HG02973 (cell line): ENCODE measurements around the gene RIPOR2.

Source experiments
- ATAC-seq: cut with Tn5 transposase; IDR thresholded peaks from one replicate; pipeline ENCODE4 v1.9.1; 2021; ENCODE audit warnings: moderate library complexity; ENCODE audit not compliant: unreplicated experiment

RIPOR2 gene

GRCh38 chr6:24856246-24856599 lies 79.5 kb downstream of the RIPOR2 start:
- no peak for ATAC-seq

GRCh38 chr6:24855395-24856245 lies 80.1 kb downstream of the RIPOR2 start:
- ATAC-seq: peak; percentile 37

GRCh38 chr6:24854077-24854666 lies 81.6 kb downstream of the RIPOR2 start:
- no peak for ATAC-seq

- no peak for ATAC-seq
Measured at GRCh38 chr6:24851086-24851485, 84.7 kb downstream of the RIPOR2 start.

GRCh38 chr6:24849713-24850112 lies 86.0 kb downstream of the RIPOR2 start:
- ATAC-seq: no peak

GRCh38 chr6:24848461-24848860 lies 87.3 kb downstream of the RIPOR2 start:
- ATAC-seq: no peak

GRCh38 chr6:24847402-24847801 lies 88.4 kb downstream of the RIPOR2 start:
- ATAC-seq: no peak

GRCh38 chr6:24845578-24845977 lies 90.2 kb downstream of the RIPOR2 start:
- ATAC-seq: no peak

- ATAC-seq: no peak
Measured at GRCh38 chr6:24844903-24845302, 90.9 kb downstream of the RIPOR2 start.

GRCh38 chr6:24844061-24844460 lies 91.7 kb downstream of the RIPOR2 start:
- ATAC-seq: no peak

- no peak for ATAC-seq
Measured at GRCh38 chr6:24840187-24840586, 95.6 kb downstream of the RIPOR2 start.

GRCh38 chr6:24838994-24839393 lies 96.8 kb downstream of the RIPOR2 start:
- ATAC-seq: no peak

GRCh38 chr6:24838081-24838480 lies 97.7 kb downstream of the RIPOR2 start:
- no peak for ATAC-seq

- no peak for ATAC-seq
Measured at GRCh38 chr6:24836109-24836508, 99.7 kb downstream of the RIPOR2 start.

GRCh38 chr6:24833711-24834386 lies 101.9 kb downstream of the RIPOR2 start:
- ATAC-seq: no peak

- no peak for ATAC-seq
Measured at GRCh38 chr6:24832794-24833193, 103.0 kb downstream of the RIPOR2 start.

GRCh38 chr6:24831771-24832716 lies 103.7 kb downstream of the RIPOR2 start:
- no peak for ATAC-seq

- ATAC-seq: no peak
Measured at GRCh38 chr6:24829657-24830056, 106.1 kb downstream of the RIPOR2 start.

GRCh38 chr6:24827970-24828369 lies 107.8 kb downstream of the RIPOR2 start:
- ATAC-seq: no peak

- no peak for ATAC-seq
Measured at GRCh38 chr6:24827162-24827561, 108.6 kb downstream of the RIPOR2 start.

GRCh38 chr6:24825130-24825630 lies 110.6 kb downstream of the RIPOR2 start:
- no peak for ATAC-seq
